ENCODE data around the gene DSCAML1. TPM values are rescaled to one million over a fixed set of nuclear protein-coding genes. Genes with fewer than 3 reads are reported as not detected.

Gene DSCAML1
- total and polyA plus RNA-seq, 12 donors = 0.16 to 1.5 (median 0.57) TPM

- Histone ChIP-seq H3K36me3 (no peaks in the 10 kb centered on the region), H3K27me3 (peaks cover 0 to 10% (median 0%) of the 10 kb centered on the region in 7 donors), H3K9me3 (no peaks in the 10 kb centered on the region), H3K27ac (no peak overlapping the region), H3K4me1 (peaks cover 0 to 3% (median 0%) of the 10 kb centered on the region in 9 donors), H3K4me3 (no peak overlapping the region)
- ATAC-seq = no peak
- no peak for TF ChIP-seq CTCF (IDR thresholded peaks at IDR 0.05)
- DNase-seq = no peak
- intact Hi-C loops (cut with DNase I) = no loop called here
- WGBS, 2 donors = 95 to 97% methylated on average over 7 of the region's 7 CpGs
Observed at GRCh38 chr11:117550466-117550865, 246.6 kb downstream of the DSCAML1 start.

- peaks cover 0 to 3% (median 0%) of the 10 kb centered on the region in 9 donors for H3K4me1 ChIP-seq
- peaks cover 0 to 10% (median 0%) of the 10 kb centered on the region in 7 donors for H3K27me3 ChIP-seq
- no peaks in the 10 kb centered on the region for H3K36me3 ChIP-seq
- no peak overlapping the region for H3K4me3 ChIP-seq
- 95% methylated on average over 9 of the region's 9 CpGs for WGBS, 2 donors
- TF ChIP-seq CTCF (IDR thresholded peaks at IDR 0.05) = no peak
- ATAC-seq (no peak), DNase-seq (no peak)
- intact Hi-C loops (cut with DNase I) = no loop called here
- no peak overlapping the region for H3K27ac ChIP-seq
- H3K9me3 ChIP-seq = no peaks in the 10 kb centered on the region
Observed at GRCh38 chr11:117549417-117549816, 247.6 kb downstream of the DSCAML1 start.

GRCh38 chr11:117548876-117549275, 248.1 kb downstream of the DSCAML1 start:
- Histone ChIP-seq H3K4me3 (no peak overlapping the region), H3K36me3 (no peaks in the 10 kb centered on the region), H3K4me1 (peaks cover 0 to 3% (median 0%) of the 10 kb centered on the region in 9 donors), H3K9me3 (no peaks in the 10 kb centered on the region), H3K27me3 (peaks cover 0 to 10% (median 0%) of the 10 kb centered on the region in 7 donors), H3K27ac (no peak overlapping the region)
- 74 to 76% methylated on average over 3 of the region's 3 CpGs for WGBS, 2 donors
- no peak for ATAC-seq
- no peak for DNase-seq
- TF ChIP-seq CTCF (IDR thresholded peaks at IDR 0.05) = no peak
- intact Hi-C loops (cut with DNase I) = no loop called here

GRCh38 chr11:117547946-117548345, 249.1 kb downstream of the DSCAML1 start:
- peaks cover 0 to 10% (median 0%) of the 10 kb centered on the region in 7 donors for H3K27me3 ChIP-seq
- H3K9me3 ChIP-seq = no peaks in the 10 kb centered on the region
- H3K4me3 ChIP-seq = no peak overlapping the region
- ATAC-seq (no peak), DNase-seq (no peak)
- H3K36me3 ChIP-seq = no peaks in the 10 kb centered on the region
- H3K27ac ChIP-seq = no peak overlapping the region
- 90 to 91% methylated on average over 7 of the region's 7 CpGs for WGBS, 2 donors
- intact Hi-C loops (cut with DNase I) = no loop called here
- TF ChIP-seq CTCF (IDR thresholded peaks at IDR 0.05) = no peak
- peaks cover 0 to 3% (median 0%) of the 10 kb centered on the region in 9 donors for H3K4me1 ChIP-seq

All from heart right ventricle (tissue), 16 donors.